Stimulated activated CD8-positive, alpha-beta memory T cell treated with anti-CD3 and anti-CD28 coated beads, Interleukin-2, amount 100 ng/mL, for 48 hours (primary cell): Measurements from ENCODE around the gene P3R3URF.
"Not testable (repeated sequence)": the region's sequence is repeated elsewhere in the genome, so short reads cannot be mapped to it uniquely, and the experiment has no call there.

Experiments
- DNase-seq, 2 donors: peaks; one replicate each; pipeline ENCODE4 v3.0.0-alpha.2; 2020; ENCODE audit warnings: low read depth in 2 of 2

Gene P3R3URF

DNA sequence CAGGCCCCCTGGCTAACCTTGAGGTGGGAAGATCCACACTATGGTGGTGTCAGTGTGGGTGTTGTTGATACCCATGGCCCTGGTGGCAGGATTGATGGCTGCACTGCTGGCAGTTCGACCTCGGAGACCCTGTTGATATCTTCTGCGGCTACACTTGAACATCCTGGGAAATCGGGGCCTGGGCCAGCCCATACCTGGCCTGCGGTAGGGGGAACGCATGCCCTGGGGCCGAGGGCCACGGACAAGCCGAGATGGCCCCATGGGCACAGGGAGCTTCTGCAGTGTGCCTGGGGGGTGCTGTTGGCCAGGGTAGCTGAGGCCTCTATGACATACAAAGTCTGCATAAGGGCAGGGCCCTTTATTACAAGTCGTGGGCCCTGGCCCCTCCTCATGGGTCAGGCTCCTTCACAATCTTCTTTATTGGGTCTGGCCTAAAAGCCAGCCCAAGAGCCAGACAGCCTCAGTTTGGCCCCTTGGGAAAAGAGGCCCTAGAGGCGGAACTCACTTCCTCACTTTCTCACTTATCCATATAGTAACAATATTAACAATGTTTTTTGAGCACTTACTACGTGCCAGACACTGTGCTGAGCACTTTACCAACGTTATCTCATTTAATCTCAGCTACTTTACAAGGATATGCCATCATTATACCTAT is at the start of gene P3R3URF:
TSS of gene P3R3URF (minus strand) at position 278 of the 655 bp plus-strand sequence. CDS start at position 261, 17 bp downstream.
- no peak for DNase-seq

DNA sequence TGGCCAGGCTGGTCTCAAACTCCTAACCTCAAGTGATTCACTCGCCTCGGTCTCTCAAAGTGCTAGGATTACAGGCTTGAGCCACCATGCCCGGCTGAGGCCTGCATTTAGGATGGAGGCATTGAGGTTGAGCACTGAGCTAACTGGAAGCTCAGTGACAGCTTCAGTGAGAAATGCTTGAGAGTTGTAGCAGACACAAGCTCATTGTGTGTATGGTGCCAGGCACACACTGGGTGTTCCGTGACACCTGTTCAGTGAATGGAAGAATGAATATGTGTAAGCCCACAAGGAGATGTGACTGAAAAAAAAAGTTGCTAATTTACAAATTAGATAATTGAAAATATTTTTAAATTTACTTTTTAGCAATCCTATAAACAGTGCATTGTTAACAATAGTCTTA is 48.7 kb upstream of the P3R3URF start:
- DNase-seq, result no peak

DNA sequence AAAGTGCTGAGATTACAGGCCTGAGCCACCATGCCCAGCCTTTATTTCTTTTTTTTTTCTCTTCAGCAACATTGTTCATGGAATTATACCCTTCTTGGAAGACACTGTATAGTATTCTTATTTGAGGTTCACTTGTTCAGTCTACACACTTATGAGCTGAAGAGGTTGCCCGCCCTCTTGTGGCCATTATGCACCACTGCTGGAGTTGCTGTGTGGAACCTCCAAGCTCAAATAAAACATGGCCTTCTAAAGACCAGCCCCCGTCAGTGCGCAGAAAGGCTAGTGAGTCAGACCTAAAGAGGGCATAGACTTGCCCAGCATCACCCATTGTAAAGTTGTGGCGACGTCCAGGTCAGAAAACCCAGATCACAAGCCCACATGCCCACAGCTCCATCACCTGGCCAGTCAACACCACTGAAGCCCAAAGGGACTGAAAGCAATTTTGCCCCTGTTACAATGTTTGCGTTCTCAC is 47.2 kb upstream of the P3R3URF start:
- peak; percentile 23 to 38 for DNase-seq

DNA sequence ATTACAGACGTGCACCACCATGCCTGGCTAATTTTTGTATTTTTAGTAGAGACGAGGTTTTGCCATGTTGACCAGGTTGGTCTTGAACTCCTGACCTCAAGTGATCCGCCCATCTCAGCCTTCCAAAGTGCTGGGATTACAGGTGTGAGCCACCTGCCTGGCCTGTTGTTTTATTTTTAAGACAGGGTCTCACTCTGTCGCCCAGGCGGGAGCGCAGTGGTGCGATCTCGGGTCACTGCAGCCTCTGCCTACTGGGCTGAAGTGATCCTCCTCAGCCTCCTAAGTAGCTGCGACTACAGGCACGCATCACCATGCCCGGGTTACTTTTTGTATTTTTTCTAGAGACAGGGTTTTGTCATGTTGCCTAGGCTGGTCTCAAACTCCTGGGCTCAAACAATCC is 46.8 kb upstream of the P3R3URF start:
- not testable (repeated sequence) for DNase-seq

DNA sequence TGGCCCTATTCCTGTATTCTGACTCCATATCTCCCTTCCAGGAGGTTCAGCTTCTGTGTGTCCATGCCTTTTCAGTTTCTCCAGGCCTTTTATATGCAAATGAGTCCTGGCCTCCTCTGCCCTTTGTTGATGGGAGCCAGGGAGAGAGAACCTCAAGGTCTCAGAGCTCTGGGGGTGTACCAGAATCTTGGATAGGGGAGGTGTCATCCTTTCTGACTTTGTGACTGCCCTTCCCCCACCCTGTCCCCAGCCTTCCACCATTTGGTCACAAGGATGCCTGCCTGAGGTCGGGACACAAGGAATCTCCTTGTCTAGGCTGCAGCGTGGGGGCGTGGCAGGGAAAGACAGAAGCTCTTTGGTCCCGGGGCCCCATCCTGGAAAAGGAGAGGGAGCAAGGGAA is 45.5 kb upstream of the P3R3URF start:
- DNase-seq, result no peak

DNA sequence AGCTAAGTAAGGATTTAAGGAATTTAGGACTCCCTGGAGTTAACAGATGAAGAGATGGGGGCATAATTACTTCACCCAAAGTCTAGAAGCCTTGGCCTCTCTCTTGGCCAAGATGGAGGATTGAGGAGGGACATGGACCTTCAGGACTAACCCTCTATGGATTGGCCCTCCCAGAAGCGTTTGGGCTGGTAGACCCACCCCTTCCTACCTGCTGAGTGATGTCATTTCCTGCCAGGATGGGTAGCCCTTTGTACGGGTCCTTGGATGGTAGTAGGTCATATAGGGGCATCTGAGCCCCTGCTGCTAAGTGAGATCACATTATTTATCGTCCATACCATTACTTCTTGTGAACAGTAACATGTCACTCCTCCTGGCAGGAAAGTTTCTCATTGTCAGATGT is 44.5 kb upstream of the P3R3URF start:
- no peak for DNase-seq

DNA sequence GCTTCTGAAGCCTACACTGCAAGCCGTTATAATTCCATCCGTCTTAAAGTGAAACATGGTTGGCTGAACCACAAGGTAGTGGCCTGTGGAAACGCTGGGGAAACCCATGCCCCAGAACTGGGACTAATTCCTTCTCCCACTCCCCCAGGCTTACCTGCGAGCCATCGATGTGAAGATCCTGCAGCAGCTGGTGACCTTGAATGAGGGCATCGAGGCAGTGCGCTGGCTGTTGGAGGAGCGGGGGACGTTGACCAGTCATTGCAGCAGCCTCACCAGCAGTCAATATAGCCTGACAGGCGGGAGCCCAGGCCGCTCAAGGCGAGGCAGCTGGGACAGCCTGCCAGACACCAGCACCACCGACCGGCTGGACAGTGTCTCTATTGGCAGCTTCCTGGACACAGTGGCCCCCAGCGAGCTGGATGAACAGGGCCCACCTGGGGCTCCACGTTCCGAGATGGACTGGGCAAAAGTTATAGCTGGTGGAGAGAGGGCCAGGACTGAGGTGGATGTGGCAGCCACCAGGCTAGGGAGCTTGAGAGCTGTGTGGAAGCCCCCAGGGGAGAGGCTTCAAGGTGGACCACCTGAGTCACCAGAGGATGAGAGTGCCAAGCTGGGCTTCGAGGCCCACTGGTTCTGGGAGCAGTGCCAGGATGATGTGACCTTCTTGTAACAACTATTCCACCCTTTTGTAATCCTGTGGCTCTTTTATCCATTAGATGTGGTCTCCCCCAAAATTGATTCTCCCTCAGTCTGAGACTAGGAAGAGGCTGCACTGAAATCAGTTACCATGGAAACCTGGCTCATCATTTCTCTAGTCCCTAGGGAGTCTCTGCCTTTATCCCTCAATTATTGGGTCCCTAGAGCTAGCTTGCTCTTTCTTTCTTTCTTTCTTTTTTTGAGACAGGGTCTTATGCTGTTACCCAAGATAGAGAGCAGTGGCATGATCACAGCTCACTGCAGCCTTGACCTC is 43.5 kb upstream of the P3R3URF start:
- DNase-seq, result no peak

DNA sequence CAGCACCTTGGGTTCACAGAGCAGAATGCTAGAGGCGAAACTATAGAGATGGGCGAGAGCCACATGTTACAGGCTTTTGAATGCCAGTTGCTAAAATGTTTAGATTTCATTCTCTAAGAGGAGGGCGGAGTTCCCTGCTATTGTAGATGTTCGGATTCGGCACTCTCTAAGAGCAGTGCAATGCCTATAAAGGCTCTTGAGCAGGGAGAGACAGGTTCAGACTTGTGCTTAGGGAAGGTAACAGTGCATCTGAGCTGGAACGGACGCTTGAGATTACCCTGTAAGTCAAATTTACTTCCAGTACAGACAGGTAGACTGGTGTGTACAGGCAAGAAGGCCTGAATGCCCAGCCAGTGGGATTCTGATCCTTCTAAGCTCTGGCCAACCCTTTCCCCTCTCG is 42.2 kb upstream of the P3R3URF start:
- no peak for DNase-seq

DNA sequence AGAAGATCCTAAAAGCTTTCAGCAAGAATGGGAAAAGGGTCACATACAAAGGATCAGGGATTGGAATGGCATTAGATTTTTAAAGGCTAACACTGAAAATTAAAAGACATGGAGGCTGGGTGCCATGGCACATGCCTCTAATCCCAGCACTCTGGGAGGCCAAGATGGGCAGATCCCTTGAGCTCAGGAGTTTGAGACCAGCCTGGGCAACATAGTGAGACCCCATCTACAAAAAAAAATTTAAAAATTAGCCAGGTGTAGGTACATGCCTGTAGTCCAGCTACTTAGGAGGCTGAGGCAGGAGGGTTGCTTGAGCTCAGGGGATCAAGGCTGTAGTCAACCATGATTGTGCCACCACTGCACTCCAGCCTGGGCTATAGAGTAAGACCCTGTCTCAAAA is 39.2 kb upstream of the P3R3URF start:
- DNase-seq, result no peak

DNA sequence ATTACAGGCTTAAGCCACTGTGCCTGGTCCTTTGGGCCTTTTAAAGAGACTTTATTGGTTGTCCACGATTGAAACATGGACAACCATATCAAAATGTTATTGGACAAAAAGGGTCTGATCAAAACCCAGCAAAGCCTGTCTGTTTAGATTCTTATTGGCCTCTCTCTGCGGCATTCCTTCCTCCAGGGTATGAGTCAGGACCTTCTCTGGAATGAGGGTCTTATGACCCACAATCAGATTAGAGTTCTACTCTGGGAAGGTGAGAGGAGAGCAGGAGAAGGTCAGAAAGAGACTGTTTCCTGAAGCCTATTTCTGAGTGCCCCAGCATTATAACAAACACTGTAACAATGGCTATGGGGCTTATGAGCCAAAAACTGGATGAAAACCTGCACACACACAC is 34.8 kb upstream of the P3R3URF start:
- no peak for DNase-seq

DNA sequence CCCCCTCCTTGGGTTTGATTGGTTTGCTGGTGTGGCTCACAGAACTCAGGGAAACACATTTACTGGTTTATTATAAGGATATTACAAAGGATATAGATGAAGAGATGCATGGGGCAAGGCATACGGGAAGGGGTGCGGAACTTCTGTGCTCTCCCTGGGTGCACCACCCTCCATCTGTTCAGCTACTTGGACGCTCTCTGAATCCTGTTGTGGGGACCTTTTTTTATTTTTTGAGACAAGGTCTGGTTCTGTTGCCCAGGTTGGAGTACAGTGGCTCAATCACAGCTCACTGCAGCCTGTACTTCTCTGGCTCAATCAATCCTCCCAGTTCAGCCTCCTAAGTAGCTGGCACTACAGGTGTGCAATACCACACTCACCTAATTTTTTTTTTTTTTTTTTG is 34.3 kb upstream of the P3R3URF start:
- DNase-seq, result no peak

DNA sequence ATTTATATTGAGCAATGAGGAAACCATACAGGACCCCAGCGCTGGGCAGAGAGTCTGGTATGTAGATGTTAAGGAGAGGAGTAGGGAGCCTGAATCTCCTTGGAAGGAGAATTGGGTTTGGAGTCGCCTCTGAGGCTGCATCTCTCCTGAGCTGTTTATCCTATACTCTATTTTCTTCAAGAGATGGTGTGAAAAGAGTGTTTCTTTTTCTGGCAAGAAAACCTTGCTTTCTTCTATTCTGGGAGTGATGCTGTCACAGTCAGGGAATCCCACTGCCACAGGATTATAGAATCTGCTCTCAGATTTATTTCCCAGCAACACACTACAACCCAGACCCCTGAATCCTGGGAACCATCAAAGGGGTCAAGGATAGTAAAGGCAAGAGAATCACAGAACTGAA is 30.1 kb upstream of the P3R3URF start:
- no peak for DNase-seq

DNA sequence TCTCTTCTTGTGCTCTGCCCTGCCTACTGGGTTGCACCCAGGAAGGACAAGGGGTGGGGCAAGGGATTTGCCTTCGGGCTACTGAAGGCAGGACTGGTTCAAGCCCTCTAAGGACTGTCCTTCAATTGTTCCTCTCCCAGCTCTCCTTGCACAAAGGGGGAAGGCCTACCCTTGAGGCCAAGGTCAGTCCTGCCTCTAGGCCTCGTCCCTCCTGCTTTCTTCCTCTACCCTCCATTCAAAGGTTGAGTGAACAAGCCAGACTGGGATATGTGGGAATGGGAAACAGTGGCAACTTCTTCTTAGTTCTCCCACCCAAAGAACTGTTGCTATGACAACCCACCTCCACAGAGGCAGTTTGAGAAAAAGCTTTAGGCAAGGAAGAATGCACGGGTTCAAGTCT is 29.5 kb upstream of the P3R3URF start:
- no peak for DNase-seq

DNA sequence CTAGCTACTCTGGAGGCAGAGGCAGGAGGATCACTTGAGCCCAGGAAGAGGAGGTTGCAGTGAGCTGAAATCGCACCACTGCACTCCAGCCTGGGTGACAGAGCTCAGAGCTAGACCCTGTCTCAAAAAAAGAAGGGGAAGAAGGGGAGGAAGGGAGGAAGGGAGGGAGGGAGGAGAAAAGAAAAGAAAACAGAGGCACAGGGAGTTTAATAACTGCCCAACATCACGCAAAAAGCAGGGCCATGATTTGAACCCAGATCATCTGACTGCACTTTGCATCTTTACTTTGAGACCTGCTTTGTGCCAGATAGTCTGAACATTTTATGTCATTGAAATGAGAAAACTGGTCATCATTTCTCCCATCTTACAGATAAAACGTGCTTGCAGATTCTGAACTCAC is 28.9 kb upstream of the P3R3URF start:
- no peak for DNase-seq

DNA sequence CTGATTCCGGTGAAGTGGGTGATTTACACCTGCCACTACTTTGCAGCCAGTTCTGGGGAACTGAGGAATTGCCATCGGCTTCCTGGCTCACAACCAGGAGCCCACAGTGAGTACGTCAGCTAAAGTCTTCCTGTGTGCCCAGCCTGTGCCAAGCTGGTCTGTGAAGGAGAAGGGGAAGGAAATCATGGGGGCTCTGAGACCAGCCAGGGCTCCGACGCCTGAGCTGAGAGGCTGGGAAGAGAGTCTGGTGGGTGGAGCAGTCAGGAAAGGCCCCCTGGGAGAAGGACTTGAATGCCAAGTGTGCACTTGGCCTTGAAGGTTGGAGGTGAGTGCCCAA is 28.1 kb upstream of the P3R3URF start:
- no peak for DNase-seq

DNA sequence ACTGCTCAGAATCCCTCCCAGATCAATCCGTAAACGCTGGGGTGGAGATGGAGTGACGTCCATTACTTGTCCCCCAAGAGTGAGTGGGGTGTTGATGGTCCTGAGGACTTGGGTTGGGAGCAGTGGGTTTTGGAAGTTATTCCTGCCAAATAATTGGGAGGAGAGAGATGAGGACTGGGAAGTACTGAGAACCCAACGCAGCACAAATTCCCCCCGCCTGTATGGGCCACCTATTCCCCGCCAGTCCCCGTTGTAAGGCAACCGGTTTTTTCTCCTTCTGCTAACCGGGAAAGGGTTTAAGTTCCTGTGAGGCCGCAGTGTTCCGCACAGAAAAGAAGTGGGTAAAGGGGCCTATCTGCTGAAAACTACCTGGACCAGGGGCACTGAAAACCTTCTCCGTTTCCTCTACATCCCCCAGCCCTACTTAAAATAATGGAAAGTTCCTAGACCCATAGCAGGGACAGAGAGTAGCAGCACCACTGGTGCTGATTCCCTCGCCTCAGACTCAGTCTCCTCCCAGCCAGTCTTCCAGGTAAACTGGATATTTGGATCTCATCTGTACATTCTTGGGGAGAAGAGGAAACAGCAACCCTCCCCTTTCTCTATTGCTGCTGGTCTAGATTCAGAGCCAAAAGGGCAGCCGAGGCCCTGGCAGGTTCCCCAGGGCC is 27.6 kb upstream of the P3R3URF start:
- no peak for DNase-seq

DNA sequence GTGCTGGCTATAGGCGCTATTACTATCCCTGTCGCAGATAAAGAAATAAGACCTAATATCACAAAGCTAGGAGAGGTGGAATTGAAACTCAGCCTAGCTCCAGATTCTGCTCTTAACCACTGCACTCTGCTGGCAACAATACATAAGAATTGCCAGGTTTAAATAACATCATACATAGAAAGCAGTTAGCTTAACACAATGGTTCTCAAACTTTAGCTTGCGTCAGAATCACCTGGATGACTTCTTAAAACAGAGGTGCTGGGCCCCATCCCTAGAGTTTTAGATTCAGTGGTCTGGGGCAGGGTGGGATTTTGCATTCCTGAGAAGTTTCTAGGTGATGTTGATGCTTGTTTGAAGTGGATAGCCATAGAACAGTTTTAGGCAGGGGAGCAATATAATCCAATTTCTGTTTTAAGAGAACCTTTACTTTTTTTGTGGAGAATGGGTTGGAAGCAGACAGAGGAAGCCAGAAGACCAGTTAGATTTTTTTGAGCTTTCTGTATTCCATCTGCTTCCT is 23.0 kb upstream of the P3R3URF start:
- DNase-seq, result no peak

DNA sequence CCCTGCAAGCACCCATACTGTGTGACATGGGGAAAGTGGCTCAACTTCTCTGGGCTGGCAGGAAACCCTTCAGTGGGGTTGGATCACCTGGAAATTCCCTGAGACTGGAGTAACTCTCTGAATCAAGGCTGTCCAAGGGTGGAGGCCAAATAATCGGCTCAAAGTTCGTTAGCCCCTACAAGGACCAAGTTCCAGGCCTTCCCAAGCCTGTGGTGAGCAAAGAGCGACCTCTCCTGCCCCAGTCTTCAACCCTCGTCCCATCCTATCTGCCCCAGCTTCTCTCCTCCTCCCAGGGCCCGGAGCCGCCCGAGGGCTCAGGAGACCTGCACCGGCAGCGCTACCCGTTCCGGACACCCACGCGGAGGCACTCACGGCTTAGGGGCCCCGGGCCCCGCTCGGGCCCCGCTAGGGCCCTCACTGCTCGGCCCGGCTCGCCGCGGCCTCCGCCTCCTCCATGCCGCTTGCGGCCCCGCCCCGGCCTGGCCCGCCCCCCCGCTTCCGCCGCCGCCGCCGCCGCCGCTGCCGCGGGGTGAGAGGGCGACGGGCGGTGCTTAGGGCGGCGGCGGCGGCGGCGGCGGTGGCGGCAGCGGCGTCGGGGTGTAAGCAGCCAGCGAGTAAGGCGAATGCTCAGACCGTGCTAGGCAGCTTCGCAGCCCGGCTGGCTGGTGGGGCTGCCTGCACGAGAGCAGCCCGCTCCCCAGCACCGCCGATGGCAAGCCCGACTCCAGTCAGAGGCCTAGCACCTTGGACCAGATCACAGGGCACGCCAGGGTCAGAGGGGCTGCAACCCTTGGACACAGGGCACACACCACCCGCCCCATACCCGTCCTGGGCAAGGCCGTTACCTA is 21.9 kb upstream of the P3R3URF start, which contains the start of gene POMGNT1:
TSS of gene POMGNT1 (minus strand) at position 471 of the 848 bp plus-strand sequence. CDS start 613 bp downstream, outside the sequence.
- DNase-seq, result peak; percentile 64 to 65

DNA sequence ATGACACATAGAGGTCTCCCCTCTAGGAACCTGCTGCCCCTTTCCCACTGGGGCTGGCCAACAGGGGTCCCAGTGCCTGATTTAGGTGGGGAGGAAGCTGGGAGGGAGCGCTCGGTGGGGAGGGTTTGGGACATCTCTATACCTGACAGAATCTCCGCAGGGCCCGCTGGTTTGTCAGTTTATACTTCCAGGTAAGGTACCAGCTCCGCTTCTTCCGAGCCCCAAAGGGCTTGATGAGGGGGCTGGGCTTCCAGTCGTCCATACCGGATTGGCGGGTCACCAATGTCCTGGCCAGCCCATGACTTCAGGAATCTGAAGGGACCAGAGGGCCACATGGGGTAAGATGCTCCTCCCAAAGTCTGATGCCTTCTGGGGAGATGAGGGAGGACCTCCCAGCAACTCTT is 21.3 kb upstream of the P3R3URF start:
- no peak for DNase-seq

DNA sequence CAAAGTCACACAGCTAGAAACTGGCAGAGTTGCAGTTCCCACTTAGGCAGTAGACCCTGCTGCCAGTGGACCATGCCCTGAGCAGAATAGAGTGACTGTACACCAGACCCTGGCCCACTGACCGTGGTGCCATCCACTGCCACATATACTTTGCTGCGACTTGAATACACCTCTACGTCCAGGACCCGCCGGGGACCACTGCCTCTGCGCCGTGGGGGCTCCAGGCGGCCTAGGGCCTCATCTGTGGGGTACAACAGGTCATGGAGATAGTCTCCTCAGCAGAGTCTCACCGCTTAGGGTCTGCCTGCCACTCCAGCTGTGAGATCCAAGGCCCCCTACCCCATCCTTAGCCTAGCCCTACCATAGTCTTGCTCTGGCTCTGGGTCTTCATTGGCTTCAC is 20.3 kb upstream of the P3R3URF start:
- DNase-seq, result no peak

DNA sequence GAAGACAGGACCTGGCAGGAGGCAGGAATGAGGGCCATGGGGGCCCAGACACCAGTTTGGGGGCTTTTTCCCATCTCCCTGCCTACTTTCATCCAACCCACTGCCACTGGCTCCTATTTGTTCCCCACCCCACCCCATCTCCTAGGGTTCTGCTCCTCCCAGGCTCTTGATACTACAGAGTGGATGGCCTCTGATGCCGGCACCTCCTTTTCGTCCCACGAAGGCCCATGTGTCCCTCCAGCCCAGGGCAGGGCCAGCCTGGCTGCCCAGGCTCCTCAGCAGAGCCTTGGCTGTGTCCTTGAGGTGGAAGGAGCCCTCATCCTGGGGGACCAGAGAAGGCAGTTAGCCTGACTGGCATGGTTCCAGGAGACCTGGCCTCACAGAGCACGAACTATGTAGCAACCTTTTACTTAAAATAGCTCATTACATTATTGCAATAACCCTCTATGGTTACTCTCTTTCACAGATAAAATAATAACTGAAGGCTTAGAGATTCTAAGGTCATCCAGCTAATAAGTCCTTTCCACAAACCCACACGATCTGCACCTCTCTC is 18.4 kb upstream of the P3R3URF start:
- no peak for DNase-seq
